Bronchial epithelial cell (primary cell): Measurements from ENCODE around the gene TSACC. TPM values are rescaled to one million over a fixed set of nuclear protein-coding genes. Genes with fewer than 3 reads are reported as not detected.

Experiments used
- DNase-seq: peaks from one replicate; pipeline ENCODE4 v3.0.0-alpha.2; 2010; ENCODE audit warnings: low read depth
- FAIRE-seq: peaks from 2 replicates; lab custom pipeline; 2011; peaks lifted over from hg19 to GRCh38; lab: Jason Lieb, UNC
- H3K27me3 ChIP-seq: 2 replicates; pipeline ENCODE4 v1.5.1; 2011; ENCODE audit warnings: low read length; ENCODE audit not compliant: control insufficient read depth, insufficient read depth
- H3K36me3 ChIP-seq: 2 replicates; pipeline ENCODE4 v1.5.1; 2011; ENCODE audit warnings: low read length; ENCODE audit not compliant: control insufficient read depth, insufficient read depth
- H3K4me3 ChIP-seq: 2 replicates; pipeline ENCODE4 v1.5.1; 2011; ENCODE audit warnings: mild to moderate bottlenecking, low read depth, low read length, control low read depth
- total RNA-seq: library from RNA; depleted of rRNA; stranded (reverse); fragments of >200 nt; gene quantifications from 2 replicates; pipeline ENCODE4 v1.2.1, GENCODE V29; 2014
- TF ChIP-seq, protein P1 (sequence below): IDR thresholded peaks from 2 replicates; pipeline ENCODE4 v1.5.1; 2011; ENCODE audit warnings: mild to moderate bottlenecking, moderate library complexity, low read length, control low read depth, inconsistent platforms; ENCODE audit not compliant: insufficient read depth, severe bottlenecking

The TSACC gene
- total RNA-seq, 1 donor from 2014 or later, result not detected

- Histone ChIP-seq H3K36me3 (no peaks in the 10 kb centered on the region), H3K27me3 (peaks cover 2% of the 10 kb centered on the region), H3K4me3 (no peak overlapping the region)
- FAIRE-seq (no peak), DNase-seq (no peak)
- TF ChIP-seq, protein P1, sequence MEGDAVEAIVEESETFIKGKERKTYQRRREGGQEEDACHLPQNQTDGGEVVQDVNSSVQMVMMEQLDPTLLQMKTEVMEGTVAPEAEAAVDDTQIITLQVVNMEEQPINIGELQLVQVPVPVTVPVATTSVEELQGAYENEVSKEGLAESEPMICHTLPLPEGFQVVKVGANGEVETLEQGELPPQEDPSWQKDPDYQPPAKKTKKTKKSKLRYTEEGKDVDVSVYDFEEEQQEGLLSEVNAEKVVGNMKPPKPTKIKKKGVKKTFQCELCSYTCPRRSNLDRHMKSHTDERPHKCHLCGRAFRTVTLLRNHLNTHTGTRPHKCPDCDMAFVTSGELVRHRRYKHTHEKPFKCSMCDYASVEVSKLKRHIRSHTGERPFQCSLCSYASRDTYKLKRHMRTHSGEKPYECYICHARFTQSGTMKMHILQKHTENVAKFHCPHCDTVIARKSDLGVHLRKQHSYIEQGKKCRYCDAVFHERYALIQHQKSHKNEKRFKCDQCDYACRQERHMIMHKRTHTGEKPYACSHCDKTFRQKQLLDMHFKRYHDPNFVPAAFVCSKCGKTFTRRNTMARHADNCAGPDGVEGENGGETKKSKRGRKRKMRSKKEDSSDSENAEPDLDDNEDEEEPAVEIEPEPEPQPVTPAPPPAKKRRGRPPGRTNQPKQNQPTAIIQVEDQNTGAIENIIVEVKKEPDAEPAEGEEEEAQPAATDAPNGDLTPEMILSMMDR, result no peak
Observed at GRCh38 chr1:156372265-156372586, 33.9 kb downstream of the TSACC start.

- peaks cover 2% of the 10 kb centered on the region for H3K27me3 ChIP-seq
- no peaks in the 10 kb centered on the region for H3K36me3 ChIP-seq
- TF ChIP-seq, protein P1, result no peak
- DNase-seq (no peak), FAIRE-seq (no peak)
- no peak overlapping the region for H3K4me3 ChIP-seq
Observed at GRCh38 chr1:156372876-156373275, 34.5 kb downstream of the TSACC start.

DNA sequence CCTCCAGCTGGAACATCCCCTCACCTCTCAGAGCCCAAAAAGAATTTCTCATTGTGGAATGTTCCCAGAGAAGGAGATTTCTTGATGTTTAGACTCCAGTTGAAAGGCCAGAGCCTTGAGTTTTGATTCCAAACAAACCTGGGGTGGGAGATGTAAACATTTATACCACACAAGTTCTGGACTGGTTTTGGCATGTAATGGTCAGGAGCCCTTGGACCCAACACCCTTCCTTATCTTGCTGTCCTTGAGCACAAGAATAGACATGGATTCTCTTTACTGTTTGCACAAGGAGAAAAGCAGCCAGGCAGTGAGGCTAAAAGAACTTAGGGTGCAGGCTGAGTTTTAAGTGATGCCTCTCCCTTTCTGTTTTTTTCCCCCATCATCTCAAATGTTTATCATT, 35.2 kb downstream of the TSACC start:
- Histone ChIP-seq H3K27me3 (peaks cover 2% of the 10 kb centered on the region), H3K36me3 (no peaks in the 10 kb centered on the region), H3K4me3 (no peak overlapping the region)
- DNase-seq (no peak), FAIRE-seq (no peak)
- TF ChIP-seq, protein P1, result no peak

DNA sequence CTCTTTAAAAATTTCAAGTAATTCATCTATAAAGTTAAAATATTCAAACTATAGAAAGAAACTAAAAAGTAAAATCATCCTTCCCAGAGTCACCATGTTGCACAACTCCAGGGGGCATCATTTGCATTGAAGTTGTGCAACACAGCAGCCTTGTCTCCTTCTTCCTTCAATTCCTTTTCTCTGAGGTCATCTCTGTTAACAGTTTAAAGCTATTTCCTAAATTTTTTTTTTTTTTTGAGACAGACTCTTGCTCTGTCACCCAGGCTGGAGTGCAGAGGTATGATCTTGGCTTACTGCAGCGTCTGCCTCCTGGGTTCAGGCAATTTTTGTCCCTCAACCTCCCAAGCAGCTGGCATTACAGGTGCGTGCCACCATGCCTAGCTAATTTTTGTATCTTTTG, 37.8 kb downstream of the TSACC start:
- FAIRE-seq, result no peak
- TF ChIP-seq, protein P1, result no peak

GRCh38 chr1:156376958-156377919, 38.9 kb downstream of the TSACC start:
- FAIRE-seq (no peak), DNase-seq (no peak)
- no peaks in the 10 kb centered on the region for H3K36me3 ChIP-seq
- TF ChIP-seq, protein P1, result no peak
- no peak overlapping the region for H3K4me3 ChIP-seq
- H3K27me3 ChIP-seq, result peaks cover 2% of the 10 kb centered on the region

More for the DNA sequence above, 37.8 kb downstream of the TSACC start:
- Histone ChIP-seq H3K36me3 (no peaks in the 10 kb centered on the region), H3K4me3 (no peak overlapping the region), H3K27me3 (peaks cover 2% of the 10 kb centered on the region)
- no peak for DNase-seq
